Measurements from ENCODE around the gene MED17. TPM values are rescaled to one million over a fixed set of nuclear protein-coding genes. Genes with fewer than 3 reads are reported as not detected.

The MED17 gene
- total and polyA plus RNA-seq, 10 of the 15 experiments (the other 5 are each of a cell fraction or from before 2014, with no cell fraction given), result 7.3 to 38.7 (median 28.3) TPM

DNA sequence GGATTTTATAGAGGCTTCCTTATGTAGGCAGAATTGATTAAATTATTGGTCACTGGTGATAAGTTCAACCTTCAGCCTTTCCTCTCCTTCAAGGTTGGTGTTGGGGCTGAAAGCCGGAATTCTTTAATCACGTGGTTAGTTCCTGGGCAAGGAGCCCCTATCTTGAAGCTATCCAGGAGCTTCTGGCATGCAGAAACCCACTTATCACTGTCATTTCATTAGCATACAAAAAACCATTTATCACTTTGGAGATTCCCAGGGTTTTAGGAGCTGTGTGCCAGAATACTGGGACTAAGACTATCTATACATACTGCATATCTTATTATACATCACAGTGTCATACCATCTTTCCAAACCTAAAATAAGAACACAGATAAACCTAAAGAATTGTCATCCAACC, 18.5 kb upstream of the MED17 start:
- Histone ChIP-seq H2AFZ (ENCODE audit: control insufficient read depth, low read depth, low read length) (no peak overlapping the region), H3K9me3 (replicated peaks; ENCODE audit: control insufficient read depth, insufficient read depth, low read length) (peaks cover 4% of the 10 kb centered on the region; the same call in 2 of the 3 replicates), H3K4me1 (ENCODE audit: control insufficient read depth, insufficient read depth, low read length) (no peaks in the 10 kb centered on the region), H3K27ac (ENCODE audit: control insufficient read depth, insufficient read depth) (no peak overlapping the region), H3K36me3 (ENCODE audit: control insufficient read depth in 2 of 2, insufficient read depth in 2 of 2, low read length in 1 of 2) (peaks cover 0 to 5% of the 10 kb centered on the region in 2 experiments; a peak in 2 of 4 replicates), H3K9ac (ENCODE audit: control insufficient read depth, insufficient read depth, low read length) (no peak overlapping the region), H3K4me2 (ENCODE audit: control insufficient read depth, insufficient read depth) (no peak overlapping the region), H4K20me1 (ENCODE audit: control insufficient read depth, insufficient read depth) (no peaks in the 10 kb centered on the region), H3K27me3 (replicated peaks in 1 of 2; ENCODE audit: control insufficient read depth in 2 of 2, insufficient read depth in 2 of 2, low read length in 1 of 2) (no peaks in the 10 kb centered on the region), H3K4me3 (no peak overlapping the region), H3K79me2 (ENCODE audit: control insufficient read depth, insufficient read depth, low read length) (no peaks in the 10 kb centered on the region)
- ChIA-PET RAD21 (ENCODE audit: unreplicated experiment) (interaction anchor here (1.6 kb wide), 1 partner anchor 24 kb away, joined by 6 read pairs; the partner anchor contains the start of genes C11orf54 and TAF1D), SMC1A (ENCODE audit: uncharacterized antibody, unreplicated experiment) (no interaction called here), POLR2A (no interaction called here), CTCF (interaction anchor here (1.4 kb wide), 1 partner anchor 11 kb away, joined by 3 read pairs; no protein-coding TSS in a partner anchor)
- no peak for FAIRE-seq
- TF ChIP-seq BHLHE40 (IDR thresholded peaks at IDR 0.05; ENCODE audit: borderline replicate concordance in 1 of 2, low read depth in 2 of 2, low read length in 1 of 2) (no peak), JUND (IDR thresholded peaks at IDR 0.05; ENCODE audit: low read depth, low read length) (no peak), SMAD5 (IDR thresholded peaks at IDR 0.05; ENCODE audit: low read depth) (no peak), CREM (IDR thresholded peaks at IDR 0.05; ENCODE audit: low read depth) (no peak), NBN (IDR thresholded peaks at IDR 0.05) (no peak), MEF2A (IDR thresholded peaks at IDR 0.05; ENCODE audit: insufficient read depth, low read depth, low read length) (no peak), KAT2A (conservative IDR thresholded peaks at IDR 0.05; ENCODE audit: control insufficient read depth, low read depth, low read length) (no peak), EZH2 (IDR thresholded peaks at IDR 0.05; ENCODE audit: borderline replicate concordance, control insufficient read depth, low read depth, low read length) (no peak), NFXL1 (IDR thresholded peaks at IDR 0.05; ENCODE audit: borderline replicate concordance) (no peak)
- TF ChIP-seq, protein P1, sequence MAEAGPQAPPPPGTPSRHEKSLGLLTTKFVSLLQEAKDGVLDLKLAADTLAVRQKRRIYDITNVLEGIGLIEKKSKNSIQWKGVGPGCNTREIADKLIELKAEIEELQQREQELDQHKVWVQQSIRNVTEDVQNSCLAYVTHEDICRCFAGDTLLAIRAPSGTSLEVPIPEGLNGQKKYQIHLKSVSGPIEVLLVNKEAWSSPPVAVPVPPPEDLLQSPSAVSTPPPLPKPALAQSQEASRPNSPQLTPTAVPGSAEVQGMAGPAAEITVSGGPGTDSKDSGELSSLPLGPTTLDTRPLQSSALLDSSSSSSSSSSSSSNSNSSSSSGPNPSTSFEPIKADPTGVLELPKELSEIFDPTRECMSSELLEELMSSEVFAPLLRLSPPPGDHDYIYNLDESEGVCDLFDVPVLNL (IDR thresholded peaks at IDR 0.05; ENCODE audit: low read depth, low read length), result no peak
- TF ChIP-seq, protein P2, sequence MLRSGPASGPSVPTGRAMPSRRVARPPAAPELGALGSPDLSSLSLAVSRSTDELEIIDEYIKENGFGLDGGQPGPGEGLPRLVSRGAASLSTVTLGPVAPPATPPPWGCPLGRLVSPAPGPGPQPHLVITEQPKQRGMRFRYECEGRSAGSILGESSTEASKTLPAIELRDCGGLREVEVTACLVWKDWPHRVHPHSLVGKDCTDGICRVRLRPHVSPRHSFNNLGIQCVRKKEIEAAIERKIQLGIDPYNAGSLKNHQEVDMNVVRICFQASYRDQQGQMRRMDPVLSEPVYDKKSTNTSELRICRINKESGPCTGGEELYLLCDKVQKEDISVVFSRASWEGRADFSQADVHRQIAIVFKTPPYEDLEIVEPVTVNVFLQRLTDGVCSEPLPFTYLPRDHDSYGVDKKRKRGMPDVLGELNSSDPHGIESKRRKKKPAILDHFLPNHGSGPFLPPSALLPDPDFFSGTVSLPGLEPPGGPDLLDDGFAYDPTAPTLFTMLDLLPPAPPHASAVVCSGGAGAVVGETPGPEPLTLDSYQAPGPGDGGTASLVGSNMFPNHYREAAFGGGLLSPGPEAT (IDR thresholded peaks at IDR 0.05; ENCODE audit: low read depth), result no peak
- TF ChIP-seq, protein P3, sequence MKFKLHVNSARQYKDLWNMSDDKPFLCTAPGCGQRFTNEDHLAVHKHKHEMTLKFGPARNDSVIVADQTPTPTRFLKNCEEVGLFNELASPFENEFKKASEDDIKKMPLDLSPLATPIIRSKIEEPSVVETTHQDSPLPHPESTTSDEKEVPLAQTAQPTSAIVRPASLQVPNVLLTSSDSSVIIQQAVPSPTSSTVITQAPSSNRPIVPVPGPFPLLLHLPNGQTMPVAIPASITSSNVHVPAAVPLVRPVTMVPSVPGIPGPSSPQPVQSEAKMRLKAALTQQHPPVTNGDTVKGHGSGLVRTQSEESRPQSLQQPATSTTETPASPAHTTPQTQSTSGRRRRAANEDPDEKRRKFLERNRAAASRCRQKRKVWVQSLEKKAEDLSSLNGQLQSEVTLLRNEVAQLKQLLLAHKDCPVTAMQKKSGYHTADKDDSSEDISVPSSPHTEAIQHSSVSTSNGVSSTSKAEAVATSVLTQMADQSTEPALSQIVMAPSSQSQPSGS (IDR thresholded peaks at IDR 0.05; ENCODE audit: low read length), result no peak
- TF ChIP-seq, protein P4, sequence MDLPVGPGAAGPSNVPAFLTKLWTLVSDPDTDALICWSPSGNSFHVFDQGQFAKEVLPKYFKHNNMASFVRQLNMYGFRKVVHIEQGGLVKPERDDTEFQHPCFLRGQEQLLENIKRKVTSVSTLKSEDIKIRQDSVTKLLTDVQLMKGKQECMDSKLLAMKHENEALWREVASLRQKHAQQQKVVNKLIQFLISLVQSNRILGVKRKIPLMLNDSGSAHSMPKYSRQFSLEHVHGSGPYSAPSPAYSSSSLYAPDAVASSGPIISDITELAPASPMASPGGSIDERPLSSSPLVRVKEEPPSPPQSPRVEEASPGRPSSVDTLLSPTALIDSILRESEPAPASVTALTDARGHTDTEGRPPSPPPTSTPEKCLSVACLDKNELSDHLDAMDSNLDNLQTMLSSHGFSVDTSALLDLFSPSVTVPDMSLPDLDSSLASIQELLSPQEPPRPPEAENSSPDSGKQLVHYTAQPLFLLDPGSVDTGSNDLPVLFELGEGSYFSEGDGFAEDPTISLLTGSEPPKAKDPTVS (IDR thresholded peaks at IDR 0.05; ENCODE audit: low read depth, low read length), result no peak
- TF ChIP-seq, protein P5, sequence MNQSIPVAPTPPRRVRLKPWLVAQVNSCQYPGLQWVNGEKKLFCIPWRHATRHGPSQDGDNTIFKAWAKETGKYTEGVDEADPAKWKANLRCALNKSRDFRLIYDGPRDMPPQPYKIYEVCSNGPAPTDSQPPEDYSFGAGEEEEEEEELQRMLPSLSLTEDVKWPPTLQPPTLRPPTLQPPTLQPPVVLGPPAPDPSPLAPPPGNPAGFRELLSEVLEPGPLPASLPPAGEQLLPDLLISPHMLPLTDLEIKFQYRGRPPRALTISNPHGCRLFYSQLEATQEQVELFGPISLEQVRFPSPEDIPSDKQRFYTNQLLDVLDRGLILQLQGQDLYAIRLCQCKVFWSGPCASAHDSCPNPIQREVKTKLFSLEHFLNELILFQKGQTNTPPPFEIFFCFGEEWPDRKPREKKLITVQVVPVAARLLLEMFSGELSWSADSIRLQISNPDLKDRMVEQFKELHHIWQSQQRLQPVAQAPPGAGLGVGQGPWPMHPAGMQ (IDR thresholded peaks at IDR 0.05; ENCODE audit: borderline replicate concordance), result no peak
- intact Hi-C loops (cut with micrococcal nuclease; ENCODE audit: unreplicated experiment) (no loop called here), in situ Hi-C loops (cut with MboI) (no loop called here)
- no TSS peak for BruUV-seq (replicated peaks)
- no peak for DNase-seq (ENCODE audit: low read depth, low spot score)
- ATAC-seq, result no peak
- WGBS (ENCODE audit: insufficient coverage, insufficient replicate concordance, low lambda C conversion rate, missing lambda C conversion rate), result 44% methylated on average over 2 of the region's 2 CpGs

All from GM12878 (cell line).